K562 (cell line): Measurements from ENCODE around the gene SH3BP4. TPM values are rescaled to one million over a fixed set of nuclear protein-coding genes. Genes with fewer than 3 reads are reported as not detected.

Experiments used
- ATAC-seq: fragments of 200-7000 bp; cut with Tn5 transposase; 3 replicates; pipeline ENCODE4 v1.9.1; 2020; ENCODE audit warnings: moderate library complexity
- BruUV-seq: library from RNA; stranded (reverse); fragments of 400-500 nt; replicated peaks from 2 replicates; lab custom pipeline; 2021; lab: Mats Ljungman, UMichigan
- CTCF ChIA-PET: fragments of 300-600 bp; formaldehyde crosslinking; extraction: SDS; loops from one replicate; lab custom pipeline; 2021; ENCODE audit warnings: low intra/inter-chr PET ratio; lab: Yijun Ruan, JAX
- POLR2A ChIA-PET: fragments of 300-600, 350-650 bp; sonication (Branson Sonifier 250); formaldehyde crosslinking; extraction: SDS; loops from one replicate; lab custom pipeline; 2021; ENCODE audit warnings: antibody characterized with exemption, inconsistent platforms; lab: Yijun Ruan, JAX
- DNase-seq, 4 experiments: peaks; one replicate each; pipeline versions ENCODE4 v3.0.0 to v3.0.0-alpha.2; 2011 to 2018; ENCODE audit warnings: low spot score in 3 of 4, mixed read lengths in 3 of 4; ENCODE audit errors: extremely low read depth in 1 of 4
- FAIRE-seq: peaks from 2 replicates; lab custom pipeline; 2011; peaks lifted over from hg19 to GRCh38; lab: Jason Lieb, UNC
- H2AFZ ChIP-seq: 2 replicates; pipeline ENCODE4 v1.6.0; 2011; ENCODE audit warnings: low read depth, low read length, control low read depth, inconsistent platforms
- H3K27ac ChIP-seq: fragments of 200-600 bp; 3 replicates; pipeline ENCODE4 v1.8.0; 2011; ENCODE audit warnings: low read depth, mild to moderate bottlenecking, control low read depth, inconsistent platforms, low read length, moderate library complexity, mixed read lengths; ENCODE audit errors: extremely low read depth
- H3K27me3 ChIP-seq, 2 experiments: fragments of 300-600 bp in 1 of 2; 2 replicates in 1 of 2; 3 replicates in 1 of 2; pipeline versions ENCODE4 v1.6.0 to v1.8.0; 2011; ENCODE audit warnings: inconsistent platforms in 2 of 2, low read length in 2 of 2, mild to moderate bottlenecking in 1 of 2, mixed read lengths in 1 of 2, moderate library complexity in 1 of 2; ENCODE audit not compliant: control insufficient read depth in 2 of 2, insufficient read depth in 2 of 2
- H3K36me3 ChIP-seq: fragments of 300-600 bp; 3 replicates; pipeline ENCODE4 v1.8.0; 2011; ENCODE audit warnings: mild to moderate bottlenecking, low read length, inconsistent platforms; ENCODE audit not compliant: control insufficient read depth, insufficient read depth
- H3K4me1 ChIP-seq, 2 experiments: fragments of 200-600 bp in 1 of 2; replicated peaks in 1 of 2; 2 replicates in 1 of 2; 3 replicates in 1 of 2; pipeline versions ENCODE4 v1.5.1 to v1.8.0; 2011; ENCODE audit warnings: inconsistent platforms in 2 of 2, low read length in 2 of 2, mild to moderate bottlenecking in 1 of 2, mixed read lengths in 1 of 2, moderate library complexity in 1 of 2; ENCODE audit not compliant: control insufficient read depth in 2 of 2, insufficient read depth in 2 of 2
- H3K4me2 ChIP-seq: 2 replicates; pipeline ENCODE4 v1.6.1; 2011; ENCODE audit warnings: low read length, control low read depth, inconsistent platforms, mixed read lengths; ENCODE audit not compliant: insufficient read depth
- H3K4me3 ChIP-seq: fragments of 200-600 bp; sonication (generic), shearing (Covaris generic); 2 replicates; pipeline ENCODE4 v1.5.1; 2016; ENCODE audit warnings: control low read depth, inconsistent platforms
- H3K79me2 ChIP-seq: fragments of 200-600 bp; 3 replicates; pipeline ENCODE4 v1.8.0; 2011; ENCODE audit warnings: low read length, inconsistent platforms; ENCODE audit not compliant: control insufficient read depth, insufficient read depth
- H3K9ac ChIP-seq, 2 experiments: 2 replicates each; pipeline versions ENCODE4 v1.6.0 to v1.6.1; 2011; ENCODE audit warnings: low read depth in 2 of 2, low read length in 2 of 2, control low read depth in 1 of 2, inconsistent platforms in 1 of 2, mild to moderate bottlenecking in 1 of 2, mixed read lengths in 1 of 2; ENCODE audit not compliant: insufficient read depth in 1 of 2
- H3K9me1 ChIP-seq: one replicate; pipeline ENCODE4 v1.6.0; 2011; ENCODE audit warnings: inconsistent platforms, mild to moderate bottlenecking, low read length, moderate library complexity; ENCODE audit not compliant: control insufficient read depth, insufficient read depth
- H3K9me3 ChIP-seq: replicated peaks from 2 replicates; pipeline ENCODE4 v1.5.1; 2011; ENCODE audit warnings: low read depth, low read length, inconsistent platforms; ENCODE audit not compliant: control insufficient read depth, insufficient read depth
- H4K20me1 ChIP-seq: replicated peaks from 2 replicates; pipeline ENCODE4 v1.6.1; 2011; ENCODE audit warnings: low read length, inconsistent platforms, mixed read lengths; ENCODE audit not compliant: control insufficient read depth, insufficient read depth
- BHLHE40 ChIP-seq: IDR thresholded peaks from 2 replicates; pipeline ENCODE4 v1.6.1; 2011; ENCODE audit warnings: low read length, improper control_type of control experiment
- CBFB ChIP-seq: sonication (generic); formaldehyde crosslinking; IDR thresholded peaks from 2 replicates; pipeline ENCODE4 v1.4.0; 2020; ENCODE audit warnings: mild to moderate bottlenecking, missing genetic modification reagents
- FOXJ3 ChIP-seq: sonication (generic); formaldehyde crosslinking; IDR thresholded peaks from 2 replicates; pipeline ENCODE4 v1.4.0; 2020; ENCODE audit warnings: mild to moderate bottlenecking, missing genetic modification reagents
- GABPB1 ChIP-seq: sonication (generic); formaldehyde crosslinking; IDR thresholded peaks from 2 replicates; pipeline ENCODE4 v1.8.0; 2022; ENCODE audit warnings: mild to moderate bottlenecking, missing genetic modification reagents
- HLTF ChIP-seq: fragments of 450-650 bp; IDR thresholded peaks from 2 replicates; pipeline ENCODE4 v1.6.1; 2016
- HNRNPK ChIP-seq: fragments of 200-400 bp; formaldehyde crosslinking; IDR thresholded peaks from one replicate; pipeline ENCODE4 v1.6.1; 2018; ENCODE audit warnings: mild to moderate bottlenecking, low read depth, low read length; ENCODE audit not compliant: poor library complexity, severe bottlenecking
- MTF1 ChIP-seq: fragments of 250-450 bp; sonication (Bioruptor Pico); IDR thresholded peaks from 2 replicates; pipeline ENCODE4 v1.9.0; 2021; ENCODE audit warnings: moderate library complexity, mild to moderate bottlenecking, inconsistent platforms, borderline replicate concordance
- NRF1 ChIP-seq, 2 experiments: fragments of 450-650 bp; IDR thresholded peaks in 1 of 2; conservative IDR thresholded peaks in 1 of 2; 2 replicates each; pipeline ENCODE4 v1.6.1; 2014; ENCODE audit warnings: mild to moderate bottlenecking in 2 of 2
- SIX5 ChIP-seq, 2 experiments: IDR thresholded peaks; 2 replicates each; pipeline ENCODE4 v1.6.1; 2011; ENCODE audit warnings: low read length in 2 of 2, borderline replicate concordance in 1 of 2, low read depth in 1 of 2, mild to moderate bottlenecking in 1 of 2, moderate library complexity in 1 of 2; ENCODE audit not compliant: insufficient read depth in 1 of 2
- SNRNP70 ChIP-seq: fragments of 200-400 bp; formaldehyde crosslinking; optimal IDR thresholded peaks from 2 replicates; pipeline ENCODE3; 2017; ENCODE audit warnings: low read depth, low read length
- TCFL5 ChIP-seq: fragments of 250-450 bp; sonication (Bioruptor Pico); conservative IDR thresholded peaks from 2 replicates; pipeline ENCODE4 v1.6.1; 2021; ENCODE audit warnings: mild to moderate bottlenecking, moderate library complexity, matching md5 sums
- ZBTB7A ChIP-seq: IDR thresholded peaks from 2 replicates; pipeline ENCODE4 v1.6.1; 2011; ENCODE audit warnings: low read depth, mild to moderate bottlenecking, low read length, moderate library complexity, borderline replicate concordance; ENCODE audit not compliant: control insufficient read depth
- ZFX ChIP-seq: sonication (generic); formaldehyde crosslinking; IDR thresholded peaks from 2 replicates; pipeline ENCODE4 v1.8.0; 2022; ENCODE audit warnings: mild to moderate bottlenecking, missing genetic modification reagents, moderate library complexity
- ZNF766 ChIP-seq: fragments of 200-800 bp; sonication (Bioruptor generic); conservative IDR thresholded peaks from 2 replicates; pipeline ENCODE4 v1.6.1; 2016; ENCODE audit warnings: missing genetic modification characterization, missing compliant biosample characterization
- WGBS: fragments of 100-300 bp; shearing (Covaris generic); methylation state at CpG from one replicate; pipeline ENCODE4 v1.1.6; 2016; ENCODE audit warnings: low coverage, mixed read lengths; ENCODE audit not compliant: insufficient coverage; ENCODE audit errors: missing lambda C conversion rate; 5-methylcytosine and 5-hydroxymethylcytosine counted together
- in situ Hi-C: fragments of 300-500 bp; cut with MboI; formaldehyde crosslinking; loops from 4 replicates; pipeline ENCODE4 v1.15.0; 2018; ENCODE audit warnings: inconsistent platforms, mixed read lengths
- intact Hi-C: fragments of 100-400 bp; cut with micrococcal nuclease; formaldehyde crosslinking; loops from 2 replicates; pipeline ENCODE4 v1.14.2; 2022
- polyA plus RNA-seq, 8 experiments: library from polyadenylated mRNA; depleted of rRNA in 4 of 8; stranded (reverse) in 5 of 8; unstranded in 3 of 8; fragments of >200 nt; fragmentation: Nextera tagmentation in 2 of 8; fragmentation: Illumina TruSeq in 1 of 8; extraction: Ambion mirVana in 2 of 8; extraction: Trizol in 1 of 8; gene quantifications; 2 replicates each; pipeline versions ENCODE4 v1.2.1 to v1.2.3, GENCODE V29; 2011 to 2014; ENCODE audit warnings: inconsistent platforms in 1 of 8, missing spikeins in 1 of 8
- total RNA-seq, 7 experiments: library from RNA; depleted of rRNA in 6 of 7; stranded (reverse); fragments of >200 nt in 6 of 7; fragmentation: Illumina TruSeq in 2 of 7; extraction: Trizol in 2 of 7; gene quantifications; 2 replicates each; pipeline versions ENCODE4 v1.2.1 to v1.2.3, GENCODE V29; 2011 to 2021; ENCODE audit warnings: low replicate concordance in 1 of 7
- TF ChIP-seq, protein P1 (sequence below), 2 experiments: IDR thresholded peaks in 1 of 2; conservative IDR thresholded peaks in 1 of 2; 2 replicates each; pipeline ENCODE4 v1.6.1; 2016; ENCODE audit warnings: low read depth in 2 of 2, mild to moderate bottlenecking in 1 of 2, missing compliant biosample characterization in 1 of 2, missing genetic modification characterization in 1 of 2, moderate library complexity in 1 of 2

SH3BP4 gene
- total and polyA plus RNA-seq, 9 of the 15 experiments (the other 6 are each of a cell fraction or from before 2014, with no cell fraction given), result 0.03 to 0.28 (median 0.27) TPM; not detected in 6

DNA sequence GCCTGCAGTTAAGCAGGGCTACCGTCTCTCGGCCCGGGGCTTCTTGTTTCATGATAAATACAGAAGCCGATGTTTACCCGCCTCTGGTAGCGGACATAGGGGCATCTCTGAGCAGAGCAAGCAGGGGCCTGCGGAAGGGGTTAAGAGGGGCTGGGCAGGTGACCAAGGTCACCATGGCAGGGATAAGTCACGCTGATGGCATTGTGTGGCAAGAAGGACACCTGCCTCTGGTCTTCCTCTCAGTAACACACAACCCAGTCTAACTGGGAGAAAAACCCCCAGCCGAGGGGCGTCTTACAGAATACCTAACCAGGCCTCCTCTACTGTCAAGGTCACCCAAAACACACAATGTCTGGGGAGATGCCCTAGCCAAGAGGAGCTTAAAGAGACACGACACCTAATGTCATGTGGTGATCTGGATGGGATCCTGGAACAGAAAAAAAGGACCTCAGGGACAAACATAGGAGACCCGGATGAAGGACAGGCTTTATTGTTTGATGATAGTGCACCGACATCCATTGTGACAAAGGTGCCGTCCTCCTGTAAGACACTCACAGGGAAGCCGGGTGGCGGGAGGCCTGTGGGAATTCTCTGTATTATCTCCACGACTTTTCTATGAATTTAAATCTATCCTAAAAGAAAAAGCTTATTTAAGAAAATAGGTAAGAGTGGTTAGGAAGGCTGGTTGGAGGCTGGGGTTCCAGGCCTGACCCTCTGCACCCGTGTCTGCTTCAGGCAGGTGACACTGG is 24.8 kb downstream of the SH3BP4 start:
- H3K79me2 ChIP-seq, result no peaks in the 10 kb centered on the region

More for the DNA sequence above, 24.8 kb downstream of the SH3BP4 start:
- Histone ChIP-seq H3K9me1 (no peaks in the 10 kb centered on the region), H3K36me3 (no peaks in the 10 kb centered on the region), H3K27ac (no peak overlapping the region), H3K4me3 (no peak overlapping the region), H2AFZ (no peak overlapping the region), H3K9ac (no peak overlapping the region), H3K9me3 (no peaks in the 10 kb centered on the region), H3K27me3 (peaks cover 0 to 50% of the 10 kb centered on the region in 2 experiments; a peak in 2 of 5 replicates), H3K4me1 (no peaks in the 10 kb centered on the region), H4K20me1 (no peaks in the 10 kb centered on the region), H3K4me2 (no peak overlapping the region)
- TF ChIP-seq NRF1 (conservative IDR thresholded peaks at IDR 0.05 in 1 of 2, IDR thresholded peaks at IDR 0.05 in 1 of 2) (no peak), ZFX (CRISPR knock-in tag) (no peak), SIX5 (IDR thresholded peaks at IDR 0.05; ENCODE audit: borderline replicate concordance in 1 of 2, insufficient read depth in 1 of 2, low read depth in 1 of 2, low read length in 2 of 2) (no peak), MTF1 (no peak), FOXJ3 (CRISPR knock-in tag) (no peak), BHLHE40 (no peak), HNRNPK (no peak), GABPB1 (CRISPR knock-in tag) (no peak), TCFL5 (CRISPR knock-in tag) (no peak), HLTF (no peak), SNRNP70 (no peak), CBFB (no peak), ZNF766 (CRISPR knock-in tag) (no peak), ZBTB7A (no peak)
- TF ChIP-seq, protein P1, sequence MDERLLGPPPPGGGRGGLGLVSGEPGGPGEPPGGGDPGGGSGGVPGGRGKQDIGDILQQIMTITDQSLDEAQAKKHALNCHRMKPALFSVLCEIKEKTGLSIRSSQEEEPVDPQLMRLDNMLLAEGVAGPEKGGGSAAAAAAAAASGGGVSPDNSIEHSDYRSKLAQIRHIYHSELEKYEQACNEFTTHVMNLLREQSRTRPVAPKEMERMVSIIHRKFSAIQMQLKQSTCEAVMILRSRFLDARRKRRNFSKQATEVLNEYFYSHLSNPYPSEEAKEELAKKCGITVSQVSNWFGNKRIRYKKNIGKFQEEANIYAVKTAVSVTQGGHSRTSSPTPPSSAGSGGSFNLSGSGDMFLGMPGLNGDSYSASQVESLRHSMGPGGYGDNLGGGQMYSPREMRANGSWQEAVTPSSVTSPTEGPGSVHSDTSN (CRISPR knock-in tag; IDR thresholded peaks at IDR 0.05; ENCODE audit: low read depth), result no peak
- TF ChIP-seq, protein P1 (tag; conservative IDR thresholded peaks at IDR 0.05; ENCODE audit: low read depth), result no peak
- CTCF ChIA-PET, result no interaction called here
- under 1% methylated on average over 17 of the region's 18 CpGs for WGBS
- in situ Hi-C loops, result no loop called here
- BruUV-seq, result no TSS peak
- no peak for DNase-seq
- intact Hi-C loops, result no loop called here
- POLR2A ChIA-PET, result interaction anchor here (1.0 kb wide), 1 partner anchor 18 kb away, joined by 3 read pairs; no protein-coding TSS in a partner anchor
- no peak for ATAC-seq
- no peak for FAIRE-seq
